Measurements from ENCODE around the gene LPAR2. TPM values are rescaled to one million over a fixed set of nuclear protein-coding genes. Genes with fewer than 3 reads are reported as not detected.

The LPAR2 gene
- polyA plus RNA-seq, 1 of the 3 experiments (the other 2 are of a cell fraction) = 4.5 TPM

DNA sequence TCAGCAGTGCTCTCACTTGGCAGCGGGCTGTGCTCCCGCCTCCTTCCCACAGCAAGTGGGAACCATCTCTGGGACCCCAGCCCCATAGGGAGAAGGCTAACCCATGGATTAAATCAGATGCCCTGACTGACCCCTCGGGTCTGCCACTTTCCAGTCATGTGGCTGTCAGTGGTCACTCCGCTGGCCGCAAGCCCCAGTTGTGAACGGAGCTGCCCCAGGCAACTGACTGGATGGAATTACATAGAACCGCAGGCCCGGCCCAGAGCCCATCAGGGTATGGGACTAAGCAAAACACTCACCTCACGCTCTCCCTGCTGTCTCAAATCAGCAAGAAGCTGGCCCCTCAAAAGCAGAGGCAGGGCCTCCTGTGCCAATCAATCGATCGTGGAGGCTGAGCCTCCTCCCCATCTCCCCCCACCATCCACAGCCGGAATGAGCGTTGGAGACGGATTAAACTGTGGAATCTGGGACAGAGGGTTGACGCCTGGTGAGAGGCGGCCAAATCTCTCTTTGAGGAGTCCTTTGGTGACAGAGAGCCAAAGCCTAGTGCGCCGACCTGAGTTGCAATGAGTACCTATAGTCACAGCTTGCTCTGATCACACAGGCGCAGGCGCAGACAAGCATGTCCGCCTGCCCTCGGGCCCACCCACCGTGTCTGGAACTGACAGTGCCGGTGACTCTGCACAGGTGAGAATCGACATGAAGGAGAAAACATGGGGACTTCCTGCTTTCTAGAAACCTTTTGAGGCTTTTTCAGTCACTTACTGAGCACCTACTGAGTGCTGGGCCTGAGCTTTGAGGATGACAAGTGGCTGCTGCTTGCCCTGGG, 48.3 kb downstream of the LPAR2 start:
- TF ChIP-seq SIN3A (IDR thresholded peaks at IDR 0.05; ENCODE audit: borderline replicate concordance, low read depth, low read length) (no peak), RCOR1 (IDR thresholded peaks at IDR 0.05; ENCODE audit: low read length) (no peak), GABPA (IDR thresholded peaks at IDR 0.05; ENCODE audit: low read depth) (no peak), JUND (IDR thresholded peaks at IDR 0.05) (no peak)
- DNase-seq = no peak
- H3K9ac ChIP-seq = no peak overlapping the region
- WGBS (ENCODE audit: low lambda C conversion rate) = 89% methylated on average over 17 of the region's 25 CpGs
- no peaks in the 10 kb centered on the region for H3K9me2 ChIP-seq
- no peaks in the 10 kb centered on the region for H3K79me2 ChIP-seq (ENCODE audit: insufficient read depth)
- POLR2A ChIA-PET = no interaction called here
- no peaks in the 10 kb centered on the region for H3K27me3 ChIP-seq (ENCODE audit: insufficient read depth)
- H3F3A ChIP-seq (replicated peaks; ENCODE audit: insufficient read depth) = no peaks in the 10 kb centered on the region
- CTCF ChIA-PET = interaction anchor here (0.6 to 1.6 kb wide), 4 partner anchors 20 to 89 kb away, joined by 3 to 4 read pairs (median 4); partner anchors contain the start of genes GMIP and LPAR2
- H4K20me1 ChIP-seq (ENCODE audit: insufficient read depth) = no peaks in the 10 kb centered on the region
- H3K4me2 ChIP-seq = no peak overlapping the region
- H3K9me3 ChIP-seq = no peaks in the 10 kb centered on the region
- no peak overlapping the region for H2AFZ ChIP-seq (ENCODE audit: low read depth)
- no peaks in the 10 kb centered on the region for H3K36me3 ChIP-seq (replicated peaks in 1 of 2; ENCODE audit: control insufficient read depth in 1 of 2, insufficient read depth in 2 of 2, low read length in 1 of 2)
- H3K4me1 ChIP-seq (ENCODE audit: control insufficient read depth in 1 of 2, insufficient read depth in 2 of 2, low read depth in 1 of 2, low read length in 1 of 2) = peaks cover 0 to 6% of the 10 kb centered on the region in 2 experiments; a peak in 1 of 4 replicates
- H3K27ac ChIP-seq (ENCODE audit: low read depth in 2 of 2, low read length in 1 of 2) = no peak overlapping the region
- H3K4me3 ChIP-seq (ENCODE audit: low read depth in 2 of 2, low read length in 1 of 2) = no peak overlapping the region

DNA sequence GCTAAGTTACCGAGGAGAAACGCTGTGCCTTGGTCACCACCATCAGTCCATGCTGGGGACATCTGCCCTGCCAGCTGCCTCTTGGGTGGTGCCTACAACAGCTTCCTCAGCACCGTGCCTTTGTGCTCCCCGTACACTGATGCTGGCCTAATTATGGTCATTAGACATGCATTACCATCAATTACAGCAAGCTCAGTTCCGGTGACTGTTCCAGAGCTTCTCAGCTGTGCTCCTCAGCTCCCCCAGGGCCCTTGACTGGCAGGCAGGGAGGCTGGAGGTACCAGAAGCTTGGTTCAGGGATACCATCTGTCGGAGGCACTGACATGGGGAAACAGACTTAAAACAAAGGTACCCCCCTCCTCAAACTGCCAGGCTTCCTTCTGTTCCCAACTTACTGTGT, 49.8 kb downstream of the LPAR2 start:
- 95% methylated on average over 4 of the region's 6 CpGs for WGBS (ENCODE audit: low lambda C conversion rate)
- Histone ChIP-seq H4K20me1 (ENCODE audit: insufficient read depth) (no peaks in the 10 kb centered on the region), H2AFZ (ENCODE audit: low read depth) (no peak overlapping the region), H3K79me2 (ENCODE audit: insufficient read depth) (no peaks in the 10 kb centered on the region), H3K27me3 (ENCODE audit: insufficient read depth) (no peaks in the 10 kb centered on the region), H3F3A (replicated peaks; ENCODE audit: insufficient read depth) (no peaks in the 10 kb centered on the region), H3K9me3 (no peaks in the 10 kb centered on the region), H3K36me3 (replicated peaks in 1 of 2; ENCODE audit: control insufficient read depth in 1 of 2, insufficient read depth in 2 of 2, low read length in 1 of 2) (no peaks in the 10 kb centered on the region), H3K27ac (ENCODE audit: low read depth in 2 of 2, low read length in 1 of 2) (no peak overlapping the region; a peak in 1 of 4 replicates), H3K4me1 (ENCODE audit: control insufficient read depth in 1 of 2, insufficient read depth in 2 of 2, low read depth in 1 of 2, low read length in 1 of 2) (peaks cover 0 to 6% of the 10 kb centered on the region in 2 experiments; a peak in 1 of 4 replicates), H3K9ac (no peak overlapping the region), H3K9me2 (no peaks in the 10 kb centered on the region), H3K4me2 (no peak overlapping the region), H3K4me3 (ENCODE audit: low read depth in 2 of 2, low read length in 1 of 2) (no peak overlapping the region)
- TF ChIP-seq, protein P1, sequence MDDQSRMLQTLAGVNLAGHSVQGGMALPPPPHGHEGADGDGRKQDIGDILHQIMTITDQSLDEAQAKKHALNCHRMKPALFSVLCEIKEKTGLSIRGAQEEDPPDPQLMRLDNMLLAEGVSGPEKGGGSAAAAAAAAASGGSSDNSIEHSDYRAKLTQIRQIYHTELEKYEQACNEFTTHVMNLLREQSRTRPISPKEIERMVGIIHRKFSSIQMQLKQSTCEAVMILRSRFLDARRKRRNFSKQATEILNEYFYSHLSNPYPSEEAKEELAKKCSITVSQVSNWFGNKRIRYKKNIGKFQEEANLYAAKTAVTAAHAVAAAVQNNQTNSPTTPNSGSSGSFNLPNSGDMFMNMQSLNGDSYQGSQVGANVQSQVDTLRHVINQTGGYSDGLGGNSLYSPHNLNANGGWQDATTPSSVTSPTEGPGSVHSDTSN (IDR thresholded peaks at IDR 0.05) = no peak
- 0 out of 2 replicates have a peak, but pooled peaks have one; percentile 12 for TF ChIP-seq GATA2 (CRISPR knock-in tag; IDR thresholded peaks at IDR 0.05)
- DNase-seq = peak; percentile 62
- ChIA-PET POLR2A (no interaction called here), CTCF (interaction anchor here (0.7 to 1.5 kb wide), 6 partner anchors 10 to 50 kb away, joined by 3 to 5 read pairs (median 3); partner anchors contain the start of gene LPAR2)

DNA sequence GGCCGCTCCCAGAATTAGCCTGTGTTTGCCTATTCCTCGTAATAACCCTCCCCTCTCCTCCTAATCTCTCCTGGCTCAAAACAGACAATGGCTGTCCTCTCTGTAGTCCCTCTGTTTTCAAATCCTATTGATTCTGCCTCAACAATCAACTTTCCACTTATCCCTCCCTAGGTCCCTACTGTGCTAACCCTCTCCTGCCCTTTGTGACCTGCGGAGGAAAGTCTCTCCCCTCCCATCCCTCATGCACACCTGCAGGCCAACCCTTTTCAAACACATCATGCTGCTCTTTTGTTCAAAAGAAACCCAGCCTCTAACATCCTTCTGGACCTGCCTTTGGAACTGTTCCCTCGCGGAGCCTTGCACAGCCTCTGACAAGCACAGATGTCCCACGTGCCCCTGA, 52.6 kb downstream of the LPAR2 start:
- no peaks in the 10 kb centered on the region for H4K20me1 ChIP-seq (ENCODE audit: insufficient read depth)
- no peak for TF ChIP-seq SIN3A (IDR thresholded peaks at IDR 0.05; ENCODE audit: borderline replicate concordance, low read depth, low read length)
- no peak for TF ChIP-seq EP300 (IDR thresholded peaks at IDR 0.05; ENCODE audit: borderline replicate concordance in 1 of 2, low read depth in 1 of 2, low read length in 1 of 2)
- no peak for TF ChIP-seq CHD2 (IDR thresholded peaks at IDR 0.05; ENCODE audit: low read length, partially characterized antibody)
- no peak for TF ChIP-seq TCF12 (IDR thresholded peaks at IDR 0.05)
- TF ChIP-seq SMC3 (IDR thresholded peaks at IDR 0.05; ENCODE audit: low read depth, low read length) = no peak
- no peak for TF ChIP-seq EZH2phosphoT487 (IDR thresholded peaks at IDR 0.05; ENCODE audit: borderline replicate concordance, low read depth)
- no peak for TF ChIP-seq JUND (IDR thresholded peaks at IDR 0.05)
- no peak for TF ChIP-seq REST (IDR thresholded peaks at IDR 0.05; ENCODE audit: low read depth, low read length)
- TF ChIP-seq POLR2AphosphoS5 (IDR thresholded peaks at IDR 0.05; ENCODE audit: low read depth, low read length) = no peak
- TF ChIP-seq RXRA (IDR thresholded peaks at IDR 0.05; ENCODE audit: borderline replicate concordance, low read depth) = no peak
- no peak for TF ChIP-seq RCOR1 (IDR thresholded peaks at IDR 0.05; ENCODE audit: low read length)
- no peak for TF ChIP-seq YY1 (IDR thresholded peaks at IDR 0.05; ENCODE audit: low read depth)
- no peaks in the 10 kb centered on the region for H3K9me3 ChIP-seq
- H3K9ac ChIP-seq = no peak overlapping the region
- WGBS (ENCODE audit: low lambda C conversion rate) = 95% methylated on average over 6 of the region's 6 CpGs
- DNase-seq = no peak
- no peaks in the 10 kb centered on the region for H3K9me2 ChIP-seq
- H3K79me2 ChIP-seq (ENCODE audit: insufficient read depth) = no peaks in the 10 kb centered on the region
- H3K4me1 ChIP-seq (ENCODE audit: control insufficient read depth in 1 of 2, insufficient read depth in 2 of 2, low read depth in 1 of 2, low read length in 1 of 2) = peaks cover 0 to 6% of the 10 kb centered on the region in 2 experiments; a peak in 1 of 4 replicates
- ChIA-PET CTCF (interaction anchor here (1.1 to 9.3 kb wide), 2 partner anchors 13 to 22 kb away, joined by 3 to 56 read pairs; no protein-coding TSS in a partner anchor), POLR2A (no interaction called here)
- no peak overlapping the region for H3K27ac ChIP-seq (ENCODE audit: low read depth in 2 of 2, low read length in 1 of 2)
- H3K4me3 ChIP-seq (ENCODE audit: low read depth in 2 of 2, low read length in 1 of 2) = no peak overlapping the region
- H3K27me3 ChIP-seq (ENCODE audit: insufficient read depth) = no peaks in the 10 kb centered on the region
- H2AFZ ChIP-seq (ENCODE audit: low read depth) = no peak overlapping the region
- H3K4me2 ChIP-seq = no peak overlapping the region
- no peaks in the 10 kb centered on the region for H3K36me3 ChIP-seq (replicated peaks in 1 of 2; ENCODE audit: control insufficient read depth in 1 of 2, insufficient read depth in 2 of 2, low read length in 1 of 2)
- no peaks in the 10 kb centered on the region for H3F3A ChIP-seq (replicated peaks; ENCODE audit: insufficient read depth)
